SU-DHL-6 (cell line): ENCODE measurements around the gene SPOCK1.

ENCODE experiments used
- H2AFZ ChIP-seq: fragments of 200-600 bp; sonication (generic); 2 replicates; pipeline ENCODE4 v1.6.1; 2014; ENCODE audit warnings: low read depth, mild to moderate bottlenecking, moderate library complexity, mixed read lengths, antibody characterized with exemption, low read length; ENCODE audit not compliant: severe bottlenecking
- H3F3A ChIP-seq: fragments of 200-600 bp; shearing (Covaris generic); 2 replicates; pipeline ENCODE4 v1.6.0; 2016; ENCODE audit warnings: antibody characterized with exemption, mild to moderate bottlenecking; ENCODE audit not compliant: insufficient read depth
- H3K27ac ChIP-seq: fragments of 200-600 bp; sonication (generic); 2 replicates; pipeline ENCODE4 v1.5.1; 2016; ENCODE audit warnings: low read depth, mild to moderate bottlenecking, low read length, moderate library complexity, mixed read lengths
- H3K27me3 ChIP-seq: fragments of 200-600 bp; sonication (generic), shearing (Covaris generic); 2 replicates; pipeline ENCODE4 v1.6.0; 2014; ENCODE audit warnings: mild to moderate bottlenecking, low read length
- H3K36me3 ChIP-seq: fragments of 200-600 bp; sonication (generic); 2 replicates; pipeline ENCODE4 v1.6.1; 2014; ENCODE audit warnings: mild to moderate bottlenecking, low read length, mixed read lengths
- H3K4me2 ChIP-seq: fragments of 300-600, 200-600 bp; shearing (Covaris generic), sonication (generic); 2 replicates; pipeline ENCODE4 v1.6.0; 2014; ENCODE audit warnings: low read length, low read depth, mild to moderate bottlenecking; ENCODE audit not compliant: poor library complexity, severe bottlenecking
- H3K4me3 ChIP-seq: fragments of 200-600 bp; sonication (generic); 2 replicates; pipeline ENCODE4 v1.5.1; 2014; ENCODE audit warnings: antibody characterized with exemption, low read length, mild to moderate bottlenecking, mixed read lengths; ENCODE audit not compliant: insufficient read depth, poor library complexity, severe bottlenecking
- H3K79me2 ChIP-seq: fragments of 200-600 bp; sonication (generic); 2 replicates; pipeline ENCODE4 v1.6.1; 2014; ENCODE audit warnings: mild to moderate bottlenecking, low read length, moderate library complexity; ENCODE audit not compliant: insufficient read depth
- H3K9ac ChIP-seq: fragments of 200-600 bp; sonication (generic); 2 replicates; pipeline ENCODE4 v1.7.0; 2014; ENCODE audit warnings: mild to moderate bottlenecking, low read length
- H3K9me2 ChIP-seq: fragments of 200-600 bp; sonication (generic); replicated peaks from 2 replicates; pipeline ENCODE4 v1.6.1; 2014; ENCODE audit warnings: low read length; ENCODE audit not compliant: insufficient read depth
- H3K9me3 ChIP-seq: fragments of 200-600 bp; sonication (generic); 2 replicates; pipeline ENCODE4 v1.6.1; 2014; ENCODE audit warnings: low read length, mixed read lengths; ENCODE audit not compliant: insufficient read depth
- H4K20me1 ChIP-seq: fragments of 200-600 bp; sonication (generic); 2 replicates; pipeline ENCODE4 v1.6.1; 2014; ENCODE audit warnings: low read depth, mild to moderate bottlenecking, antibody characterized with exemption, low read length, moderate library complexity, mixed read lengths
- EZH2phosphoT487 ChIP-seq: fragments of 200-600 bp; sonication (generic), shearing (Covaris generic); conservative IDR thresholded peaks from 2 replicates; pipeline ENCODE4 v1.6.1; 2018; ENCODE audit warnings: mild to moderate bottlenecking, antibody characterized with exemption, low read length, moderate library complexity, mixed read lengths
- TF ChIP-seq, protein P1 (sequence below): fragments of 200-600 bp; sonication (generic); IDR thresholded peaks from one replicate; pipeline ENCODE4 v1.5.1; 2017; ENCODE audit warnings: antibody characterized with exemption, mild to moderate bottlenecking, low read length, moderate library complexity; ENCODE audit not compliant: insufficient read depth, poor library complexity, severe bottlenecking

The SPOCK1 gene

GRCh38 chr5:137221943-137222342, 277.2 kb downstream of the SPOCK1 start:
- Histone ChIP-seq H3K79me2 (no peaks in the 10 kb centered on the region), H3K27me3 (no peaks in the 10 kb centered on the region), H3K4me3 (no peak overlapping the region), H3K9ac (no peak overlapping the region), H2AFZ (no peak overlapping the region), H4K20me1 (no peaks in the 10 kb centered on the region), H3K9me2 (no peaks in the 10 kb centered on the region), H3F3A (no peaks in the 10 kb centered on the region), H3K27ac (no peak overlapping the region), H3K4me2 (no peak overlapping the region), H3K36me3 (no peaks in the 10 kb centered on the region), H3K9me3 (no peaks in the 10 kb centered on the region)
- TF ChIP-seq, protein P1, sequence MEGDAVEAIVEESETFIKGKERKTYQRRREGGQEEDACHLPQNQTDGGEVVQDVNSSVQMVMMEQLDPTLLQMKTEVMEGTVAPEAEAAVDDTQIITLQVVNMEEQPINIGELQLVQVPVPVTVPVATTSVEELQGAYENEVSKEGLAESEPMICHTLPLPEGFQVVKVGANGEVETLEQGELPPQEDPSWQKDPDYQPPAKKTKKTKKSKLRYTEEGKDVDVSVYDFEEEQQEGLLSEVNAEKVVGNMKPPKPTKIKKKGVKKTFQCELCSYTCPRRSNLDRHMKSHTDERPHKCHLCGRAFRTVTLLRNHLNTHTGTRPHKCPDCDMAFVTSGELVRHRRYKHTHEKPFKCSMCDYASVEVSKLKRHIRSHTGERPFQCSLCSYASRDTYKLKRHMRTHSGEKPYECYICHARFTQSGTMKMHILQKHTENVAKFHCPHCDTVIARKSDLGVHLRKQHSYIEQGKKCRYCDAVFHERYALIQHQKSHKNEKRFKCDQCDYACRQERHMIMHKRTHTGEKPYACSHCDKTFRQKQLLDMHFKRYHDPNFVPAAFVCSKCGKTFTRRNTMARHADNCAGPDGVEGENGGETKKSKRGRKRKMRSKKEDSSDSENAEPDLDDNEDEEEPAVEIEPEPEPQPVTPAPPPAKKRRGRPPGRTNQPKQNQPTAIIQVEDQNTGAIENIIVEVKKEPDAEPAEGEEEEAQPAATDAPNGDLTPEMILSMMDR: no peak
- no peak for TF ChIP-seq EZH2phosphoT487

DNA sequence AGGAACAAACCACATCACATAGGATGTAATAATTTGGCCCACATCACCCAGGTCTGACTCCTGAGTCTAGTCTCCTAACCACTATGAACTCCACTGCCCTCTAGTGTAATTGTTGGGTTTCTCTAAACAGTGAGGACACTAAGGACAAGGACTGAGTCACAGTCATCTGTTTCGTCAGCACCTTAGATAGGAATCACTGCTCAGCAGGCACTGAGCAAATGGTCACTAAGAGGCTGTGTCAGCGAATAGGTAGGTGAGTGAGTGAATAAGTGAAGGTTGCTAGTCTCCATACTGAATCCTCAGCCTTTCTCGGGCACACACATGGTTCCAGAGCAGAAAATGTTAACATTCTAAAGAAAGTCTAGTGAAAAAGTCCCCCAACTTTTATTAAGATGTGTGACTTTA, 278.6 kb downstream of the SPOCK1 start:
- no peaks in the 10 kb centered on the region for H4K20me1 ChIP-seq
- no peak for TF ChIP-seq EZH2phosphoT487
- TF ChIP-seq, protein P1: peak; percentile 23
- H3K4me2 ChIP-seq: no peak overlapping the region
- no peak overlapping the region for H2AFZ ChIP-seq
- H3K27ac ChIP-seq: no peak overlapping the region
- no peak overlapping the region for H3K4me3 ChIP-seq
- no peaks in the 10 kb centered on the region for H3K36me3 ChIP-seq
- H3K9me3 ChIP-seq: no peaks in the 10 kb centered on the region
- H3K27me3 ChIP-seq: no peaks in the 10 kb centered on the region
- no peaks in the 10 kb centered on the region for H3F3A ChIP-seq
- H3K79me2 ChIP-seq: no peaks in the 10 kb centered on the region
- H3K9ac ChIP-seq: no peak overlapping the region
- H3K9me2 ChIP-seq: no peaks in the 10 kb centered on the region

- H2AFZ ChIP-seq: no peak overlapping the region
- no peak overlapping the region for H3K4me2 ChIP-seq
- TF ChIP-seq EZH2phosphoT487: no peak
- TF ChIP-seq, protein P1: no peak
These were observed 280.2 kb downstream of the SPOCK1 start for GRCh38 chr5:137218896-137219295.

More at GRCh38 chr5:137218896-137219295, 280.2 kb downstream of the SPOCK1 start:
- no peaks in the 10 kb centered on the region for H4K20me1 ChIP-seq
- H3K9ac ChIP-seq: no peak overlapping the region
- no peaks in the 10 kb centered on the region for H3K36me3 ChIP-seq
- H3K9me2 ChIP-seq: no peaks in the 10 kb centered on the region
- no peaks in the 10 kb centered on the region for H3K9me3 ChIP-seq
- no peaks in the 10 kb centered on the region for H3F3A ChIP-seq
- H3K27ac ChIP-seq: no peak overlapping the region
- no peaks in the 10 kb centered on the region for H3K79me2 ChIP-seq
- no peaks in the 10 kb centered on the region for H3K27me3 ChIP-seq
- H3K4me3 ChIP-seq: no peak overlapping the region
